Inferior parietal cortex (tissue), 1 donor: Measurements from ENCODE around the gene BANP.
"Not testable (repeated sequence)": the region's sequence is repeated elsewhere in the genome, so short reads cannot be mapped to it uniquely, and the experiment has no call there.

Experiments
- DNase-seq: peaks from one replicate; pipeline ENCODE4 v3.0.0-alpha.2; 2016; ENCODE audit errors: extremely low spot score

BANP gene

DNA sequence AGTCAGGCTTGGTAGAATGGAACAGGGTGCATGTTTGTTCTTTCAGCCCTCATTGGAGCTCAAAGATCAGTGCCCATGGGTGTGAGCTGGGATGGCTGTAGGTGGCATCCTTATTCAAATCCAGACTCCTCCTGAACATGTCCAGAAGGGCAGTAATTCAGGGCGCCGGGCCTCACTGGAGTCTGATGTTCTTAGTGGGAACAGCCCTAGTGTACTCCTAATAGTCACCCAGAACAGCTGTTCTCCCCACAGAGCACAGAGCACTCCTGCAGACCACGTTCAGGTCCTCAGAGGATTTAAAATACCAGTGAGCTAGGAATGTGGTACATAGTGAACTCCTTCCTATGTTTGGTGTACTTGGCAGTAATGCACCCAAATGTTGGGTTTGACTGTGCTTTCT lies 96.2 kb downstream of the BANP start:
- no peak for DNase-seq

DNA sequence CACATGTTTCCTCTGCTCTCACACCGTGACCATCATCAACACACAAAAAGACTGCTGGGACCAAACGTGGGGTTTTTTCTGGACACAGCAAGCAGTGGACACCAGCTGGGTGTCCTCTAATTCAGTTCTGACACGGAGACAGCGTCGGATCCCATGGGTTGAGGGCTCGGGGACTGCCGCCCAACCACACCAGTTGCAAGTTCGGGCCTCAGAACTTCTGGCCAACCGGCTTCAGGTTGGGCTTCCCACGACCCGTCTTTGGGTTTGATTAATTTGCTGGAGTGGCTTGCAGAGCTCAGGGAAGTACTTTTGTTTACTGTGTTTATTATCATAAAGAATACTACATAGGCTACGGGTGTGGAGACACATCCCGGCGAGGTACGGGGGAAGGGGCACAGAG lies 97.8 kb downstream of the BANP start:
- DNase-seq = no peak

DNA sequence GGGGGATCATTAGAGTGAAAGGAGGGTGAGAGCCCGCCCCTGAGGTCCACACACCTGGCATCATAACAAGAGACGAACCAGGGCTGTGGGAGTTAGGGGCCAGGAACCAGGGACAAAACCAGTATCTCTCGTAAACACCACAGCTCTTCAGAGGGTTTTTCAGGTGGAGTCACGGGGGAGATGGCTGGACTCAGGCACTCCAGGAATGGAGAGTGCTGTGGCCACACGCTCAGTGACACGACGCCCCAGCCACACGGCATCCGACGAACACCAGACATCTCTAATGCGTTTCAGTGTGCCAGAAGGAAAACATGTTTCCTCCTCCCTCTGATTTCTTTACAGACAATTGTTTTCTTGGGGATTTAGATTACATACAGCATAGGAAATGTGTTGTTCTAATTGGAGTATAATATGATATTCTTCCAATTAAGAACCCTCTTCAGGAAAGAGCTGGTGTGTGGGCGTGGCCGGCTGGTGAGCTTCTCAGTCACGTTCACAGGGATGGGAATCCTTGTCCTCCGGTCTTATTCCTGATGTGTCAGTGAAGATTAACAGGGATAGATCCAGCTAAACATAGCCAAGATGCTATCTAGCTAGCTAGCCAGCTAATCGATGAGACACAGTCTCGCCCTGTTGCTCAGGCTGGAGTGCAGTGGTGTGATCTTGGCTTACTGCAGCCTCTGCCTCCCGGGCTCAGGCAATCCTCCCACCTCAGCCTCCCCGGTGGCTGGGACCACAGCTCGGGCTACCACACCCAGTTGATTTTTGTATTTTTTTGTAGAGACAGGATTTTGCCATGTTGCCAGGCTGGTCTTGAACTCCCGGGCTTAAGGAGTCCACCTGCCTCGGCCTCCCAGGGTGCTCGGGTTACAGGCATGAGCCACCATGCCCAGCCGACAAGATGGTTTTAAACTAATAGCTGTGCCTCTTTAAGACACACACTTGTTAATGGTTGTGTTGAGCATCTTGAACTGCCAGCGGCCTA lies 98.6 kb downstream of the BANP start:
- DNase-seq = no peak

DNA sequence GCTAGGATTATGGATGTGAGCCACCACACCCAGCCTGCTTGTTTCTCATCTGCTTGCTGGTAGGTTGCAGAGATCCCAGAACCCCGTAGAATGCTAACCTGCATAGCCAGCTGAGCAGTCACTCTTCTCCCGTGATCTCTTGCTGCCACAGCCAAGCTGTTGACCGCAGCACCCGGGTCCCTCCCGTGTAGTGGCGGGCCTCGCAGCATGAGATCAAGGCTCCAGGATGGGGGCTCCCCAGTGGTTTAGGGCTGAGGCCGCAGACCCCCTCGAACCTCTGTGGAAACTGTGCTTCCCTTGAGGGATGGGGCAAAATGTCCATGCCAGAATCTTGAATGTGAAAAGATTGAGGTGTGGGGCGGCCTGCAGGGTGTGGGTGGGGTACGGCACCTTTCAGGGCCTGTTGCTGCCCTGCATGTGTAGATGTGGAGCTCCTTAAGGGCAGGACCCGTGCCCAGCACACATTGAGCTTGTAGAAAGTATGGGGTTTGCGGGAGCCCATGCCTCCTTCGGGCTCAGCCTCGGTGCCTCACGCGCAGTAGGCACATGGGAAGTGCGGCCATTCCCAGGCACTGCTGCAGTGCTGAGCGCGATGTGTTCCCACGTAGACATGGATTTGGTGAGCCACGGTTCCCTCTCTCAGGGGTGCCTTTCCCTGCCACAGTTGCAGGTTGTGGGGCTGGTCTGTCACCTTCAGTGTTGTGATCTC lies 99.9 kb downstream of the BANP start:
- DNase-seq = no peak

DNA sequence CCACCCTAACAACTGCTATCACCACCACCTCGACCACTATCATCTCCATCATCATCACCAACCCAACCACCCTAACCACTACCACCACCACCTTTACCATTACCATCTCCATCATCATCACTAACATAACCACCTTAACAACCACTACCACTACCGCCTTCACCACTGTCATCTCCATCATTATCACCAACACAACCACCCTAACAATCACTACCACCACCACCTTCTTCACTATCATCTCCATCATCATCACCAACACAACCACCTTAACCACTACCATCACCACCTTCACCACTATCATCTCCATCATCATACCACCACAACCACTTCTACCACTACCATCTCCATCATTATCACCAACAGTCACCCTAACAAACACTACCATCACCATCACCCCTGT lies 101.4 kb downstream of the BANP start:
- DNase-seq = no peak

DNA sequence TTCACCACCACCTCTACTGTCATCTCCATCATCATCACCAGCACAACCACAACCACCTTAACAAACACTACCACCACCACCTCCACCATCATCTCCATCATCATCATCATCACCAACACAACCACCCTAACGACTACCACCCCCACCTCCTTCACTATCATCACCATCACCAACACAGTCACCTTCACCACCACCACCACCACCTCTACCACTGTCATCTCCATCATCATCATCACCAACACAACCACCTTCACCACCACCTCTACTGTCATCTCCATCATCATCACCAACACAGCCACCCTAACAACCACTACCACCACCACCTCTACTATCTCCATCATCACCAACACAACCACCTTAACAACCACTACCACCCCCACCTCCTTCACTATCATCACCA lies 102.2 kb downstream of the BANP start:
- not testable (repeated sequence) for DNase-seq

DNA sequence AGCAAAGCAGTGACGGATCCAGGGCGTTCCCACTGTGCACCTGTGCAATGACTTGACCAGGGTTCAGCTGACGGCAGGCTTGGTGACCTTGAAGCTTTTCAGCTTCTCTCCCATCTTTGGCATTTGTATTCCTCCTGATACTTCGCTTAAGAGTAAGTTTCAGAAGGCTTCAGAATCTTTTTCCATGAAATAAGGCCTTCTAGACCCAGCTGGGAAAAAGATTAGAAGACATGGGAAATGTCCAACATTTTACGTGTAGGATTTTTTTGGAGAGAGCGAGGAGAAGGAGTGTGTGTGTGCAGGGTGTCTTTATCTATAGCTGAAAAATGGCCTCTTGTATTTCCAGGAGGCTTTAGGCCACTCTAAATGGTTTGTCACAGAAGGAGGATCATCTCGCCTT lies 104.1 kb downstream of the BANP start:
- DNase-seq = no peak

DNA sequence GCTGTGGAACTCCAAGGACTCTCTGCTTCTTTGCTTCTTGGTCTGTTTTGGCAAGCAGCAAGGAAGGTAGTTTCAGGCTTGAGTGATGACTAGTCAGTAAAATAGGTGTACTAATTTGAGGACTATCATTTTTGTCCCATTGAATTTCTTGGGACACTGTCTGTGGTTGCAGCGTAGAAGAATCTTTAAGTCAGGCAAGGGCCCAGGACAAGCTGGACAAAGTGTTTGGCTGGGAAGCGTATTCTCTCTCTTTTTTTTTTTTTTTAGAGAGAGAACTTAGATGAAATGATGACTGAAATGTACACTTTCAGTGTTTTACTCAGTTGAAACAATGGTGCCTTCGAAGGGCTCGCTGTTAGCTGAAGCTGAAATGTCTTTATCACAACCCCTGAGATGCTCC lies 105.0 kb downstream of the BANP start:
- DNase-seq = no peak

DNA sequence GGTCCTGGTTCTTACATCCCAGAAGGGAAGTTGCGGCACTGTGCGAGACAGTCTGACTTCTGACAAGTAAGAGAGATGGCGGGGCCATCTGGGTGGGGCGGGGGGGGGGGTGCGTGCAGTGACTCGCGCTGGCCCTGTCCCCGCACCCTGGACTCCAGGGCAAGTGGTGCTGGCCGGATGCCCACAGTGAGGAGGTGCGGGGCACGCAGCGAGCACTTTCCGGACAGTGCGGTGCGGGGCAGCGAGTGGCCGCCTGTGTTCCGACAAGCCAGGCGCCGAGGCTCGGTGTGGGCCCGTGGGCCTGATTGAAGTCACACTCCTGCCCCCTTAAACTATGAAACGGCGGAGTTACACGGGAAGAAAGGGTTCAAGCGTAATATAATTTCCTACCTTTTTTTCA lies 106.4 kb downstream of the BANP start:
- no peak for DNase-seq

DNA sequence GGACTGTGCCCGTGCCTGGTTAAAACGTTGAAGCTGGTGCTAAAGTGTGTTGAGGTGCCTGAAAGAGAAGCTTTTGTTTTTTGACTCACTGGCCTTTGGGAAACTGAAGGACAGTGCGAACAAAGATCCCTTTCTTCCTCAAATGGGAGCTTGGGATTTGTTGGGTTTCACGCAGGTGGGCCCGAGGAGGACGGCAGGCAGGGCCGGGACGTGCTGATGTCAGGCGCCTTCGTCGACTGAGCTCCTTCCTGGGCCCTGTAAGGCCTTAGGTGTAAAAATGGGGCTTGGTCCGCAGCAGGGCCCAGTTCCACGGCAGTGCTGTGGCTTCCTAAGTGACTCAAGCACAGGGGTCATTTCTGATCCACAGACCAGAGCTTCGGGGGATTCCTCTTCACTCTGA lies 106.9 kb downstream of the BANP start:
- DNase-seq = no peak

DNA sequence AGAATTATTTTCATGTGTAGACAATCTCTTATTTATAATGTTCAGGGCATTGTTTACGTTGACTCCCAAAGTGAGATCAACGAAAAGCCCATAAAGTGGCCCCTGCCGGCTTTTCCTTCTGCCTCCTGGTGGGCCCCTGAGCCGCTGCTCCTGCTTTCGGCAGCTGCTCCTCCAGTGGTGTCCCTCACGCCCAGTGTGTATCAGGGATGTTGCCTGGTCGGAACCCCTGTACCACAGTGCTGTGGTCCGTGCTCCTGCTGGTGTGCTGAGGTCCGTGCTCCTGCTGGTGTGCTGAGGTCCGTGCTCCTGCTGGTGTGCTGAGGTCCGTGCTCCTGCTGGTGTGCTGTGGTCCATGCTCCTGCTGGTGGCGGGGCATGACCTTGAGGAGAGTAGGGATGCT lies 107.6 kb downstream of the BANP start:
- DNase-seq = no peak

DNA sequence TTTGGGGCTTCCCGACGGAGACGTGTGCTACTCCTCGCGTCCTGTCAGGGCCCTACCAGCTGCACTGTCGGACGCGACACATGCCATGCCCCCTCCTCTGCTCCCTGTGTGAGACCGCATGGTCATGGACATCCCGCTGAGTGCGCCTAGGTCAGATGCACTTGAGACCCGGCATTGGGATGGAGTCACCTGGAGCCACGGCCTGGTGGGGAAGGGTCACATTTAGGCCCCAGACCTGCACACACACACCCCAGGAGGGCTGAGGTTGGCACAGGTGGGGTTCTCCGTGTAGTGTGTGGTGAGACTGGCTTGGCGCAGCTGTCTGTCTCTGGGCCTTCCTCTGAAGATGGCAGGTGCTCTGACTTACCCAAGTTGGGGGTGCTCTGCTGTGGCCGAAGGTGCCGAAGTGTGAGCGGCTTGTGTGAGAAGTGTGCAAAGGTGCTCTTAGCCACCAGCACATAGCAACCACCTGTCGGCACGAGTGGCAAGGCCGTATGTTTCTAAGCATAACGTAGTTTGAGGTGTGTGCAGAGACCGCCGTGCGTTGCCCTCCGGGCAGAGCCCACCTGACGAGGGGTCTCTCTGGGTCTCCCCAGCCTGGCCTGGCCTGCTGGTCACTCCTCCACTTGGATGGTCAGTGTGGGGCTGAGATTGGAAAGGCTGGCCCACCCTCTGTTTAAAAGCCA lies 108.6 kb downstream of the BANP start:
- no peak for DNase-seq

DNA sequence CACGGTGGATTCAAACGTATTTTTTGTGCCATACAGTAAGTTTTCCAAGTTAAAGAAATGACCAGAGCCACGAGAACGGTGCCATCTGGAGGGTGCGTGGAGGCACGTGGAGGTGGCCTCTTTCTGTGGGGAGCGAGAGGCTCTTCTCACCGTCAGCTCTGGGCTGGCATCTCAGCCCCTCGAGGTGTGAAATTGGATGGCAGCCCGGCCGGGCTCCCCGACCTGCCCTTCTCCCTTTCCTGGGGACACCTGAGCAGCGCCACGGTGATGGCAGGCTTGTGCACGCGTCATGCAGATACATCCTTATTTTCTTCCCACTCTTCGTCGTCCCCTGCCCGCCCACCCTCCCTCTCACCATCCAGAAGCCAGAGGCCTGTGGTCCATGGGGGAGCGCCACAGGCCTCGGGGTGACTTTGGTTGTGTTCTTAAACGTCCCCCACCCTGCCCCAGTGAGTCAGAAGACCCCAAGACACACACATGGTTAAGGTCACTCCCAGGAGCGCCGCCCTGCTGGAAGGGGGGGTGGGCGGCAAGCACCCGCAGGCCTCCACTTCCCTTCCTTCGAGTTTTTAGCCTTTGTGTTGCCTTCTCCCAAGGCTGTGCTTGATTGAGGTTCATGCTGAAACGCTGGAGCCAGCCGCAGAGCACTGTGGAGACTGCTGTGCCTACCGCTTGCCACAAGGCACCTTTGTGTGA lies 109.4 kb downstream of the BANP start:
- no peak for DNase-seq

DNA sequence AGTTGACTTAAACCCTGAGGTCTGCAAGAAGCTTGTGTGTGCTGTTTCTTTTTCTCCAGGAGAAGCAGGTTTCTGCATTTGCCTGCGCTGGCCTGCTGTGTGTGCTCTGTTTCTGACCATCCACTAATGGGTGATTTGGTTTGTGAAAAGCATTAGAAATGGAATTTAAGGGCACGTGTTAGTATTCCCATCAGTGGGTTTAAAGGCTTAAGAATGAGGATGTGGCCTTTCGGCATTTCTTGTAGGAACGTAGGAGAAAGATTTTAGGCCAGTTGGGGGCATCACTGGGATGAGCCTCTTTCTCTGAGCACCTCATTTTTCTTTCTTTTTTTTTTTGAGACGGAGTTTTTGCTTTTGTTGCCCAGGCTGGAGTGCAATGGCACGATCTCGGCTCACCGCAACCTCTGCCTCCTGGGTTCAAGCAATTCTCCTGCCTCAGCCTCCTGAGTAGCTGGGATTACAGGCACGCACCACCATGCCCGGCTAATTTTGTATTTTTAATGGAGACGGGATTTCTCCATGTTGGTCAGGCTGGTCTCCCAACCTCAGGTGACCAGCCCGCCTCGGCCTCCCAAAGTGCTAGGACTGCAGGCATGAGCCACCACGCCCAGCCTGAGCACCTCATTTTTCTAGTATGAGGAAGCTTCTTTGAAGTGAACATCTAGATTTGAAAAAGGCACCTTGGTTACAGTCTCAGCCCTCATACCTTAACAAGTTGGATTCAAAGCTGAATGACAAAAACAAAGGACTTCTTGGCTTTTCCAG lies 110.3 kb downstream of the BANP start:
- no peak for DNase-seq

DNA sequence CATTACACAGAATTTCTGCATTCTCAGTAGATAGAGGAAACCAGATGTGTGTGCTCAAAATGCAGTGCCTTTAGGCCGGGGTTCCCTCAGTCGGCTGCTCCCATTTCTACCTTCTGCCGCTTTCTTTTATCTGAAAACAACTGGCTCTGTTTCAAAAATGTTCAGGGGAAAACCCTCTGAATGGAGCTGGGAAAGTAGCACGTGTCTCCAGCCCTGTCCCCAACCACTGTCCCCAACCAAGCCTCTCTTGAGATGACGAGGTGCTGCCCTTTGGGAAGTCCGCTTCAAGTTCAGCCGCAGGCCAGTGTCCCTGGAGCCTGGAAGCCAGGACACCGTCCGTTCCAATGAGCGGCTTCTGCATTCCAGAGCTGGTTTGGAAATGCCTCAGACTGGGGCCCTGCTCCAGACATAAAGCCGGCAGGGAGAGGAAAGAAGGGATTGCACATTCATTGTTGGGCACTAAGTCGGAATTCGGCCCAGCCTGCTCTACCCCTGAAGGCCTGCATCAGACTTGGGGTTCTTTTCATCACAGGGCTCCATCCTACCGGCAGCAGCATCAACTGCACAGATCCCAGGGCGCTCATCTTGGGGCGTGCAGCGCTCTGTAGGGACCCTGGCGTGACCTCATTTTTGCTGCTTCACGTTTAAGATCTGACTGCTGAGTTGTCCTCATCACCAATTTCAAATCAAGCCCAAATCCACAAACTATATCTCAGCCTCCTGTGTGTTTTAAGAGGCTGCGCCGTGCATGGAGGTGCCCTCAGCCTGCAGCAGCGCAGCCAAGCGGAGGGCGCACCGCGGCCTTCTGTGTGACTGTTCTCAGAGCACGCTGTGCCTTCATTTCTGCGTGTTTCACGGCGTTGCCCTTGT lies 111.3 kb downstream of the BANP start:
- DNase-seq = no peak

DNA sequence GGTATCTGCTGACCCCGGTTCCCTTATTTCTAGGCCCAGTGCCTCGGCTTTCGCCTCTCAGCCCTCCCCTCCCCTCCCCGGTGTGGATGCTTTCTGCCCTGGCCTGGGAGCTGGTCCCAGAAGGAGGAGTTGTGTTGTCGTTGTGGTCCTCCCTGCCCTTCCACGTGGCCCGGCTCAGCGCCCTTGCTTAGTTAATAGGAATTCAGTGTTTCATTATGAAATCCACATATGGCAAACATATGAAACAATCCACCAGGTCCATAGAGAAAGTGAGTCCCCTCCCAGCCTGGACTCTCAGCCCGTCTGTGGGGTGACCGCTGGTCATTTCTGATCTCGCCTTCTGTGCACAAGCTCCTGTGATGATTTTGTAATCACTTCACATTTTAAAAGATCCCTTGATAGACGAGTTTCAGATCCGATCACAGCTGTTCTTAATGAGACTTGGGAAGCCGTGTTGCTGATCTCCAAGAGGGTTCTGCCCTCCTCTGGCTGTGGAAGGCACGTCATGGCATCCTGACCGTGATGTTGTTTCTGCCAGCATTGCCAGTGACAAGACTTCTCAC lies 112.1 kb downstream of the BANP start:
- DNase-seq = peak; percentile 32

DNA sequence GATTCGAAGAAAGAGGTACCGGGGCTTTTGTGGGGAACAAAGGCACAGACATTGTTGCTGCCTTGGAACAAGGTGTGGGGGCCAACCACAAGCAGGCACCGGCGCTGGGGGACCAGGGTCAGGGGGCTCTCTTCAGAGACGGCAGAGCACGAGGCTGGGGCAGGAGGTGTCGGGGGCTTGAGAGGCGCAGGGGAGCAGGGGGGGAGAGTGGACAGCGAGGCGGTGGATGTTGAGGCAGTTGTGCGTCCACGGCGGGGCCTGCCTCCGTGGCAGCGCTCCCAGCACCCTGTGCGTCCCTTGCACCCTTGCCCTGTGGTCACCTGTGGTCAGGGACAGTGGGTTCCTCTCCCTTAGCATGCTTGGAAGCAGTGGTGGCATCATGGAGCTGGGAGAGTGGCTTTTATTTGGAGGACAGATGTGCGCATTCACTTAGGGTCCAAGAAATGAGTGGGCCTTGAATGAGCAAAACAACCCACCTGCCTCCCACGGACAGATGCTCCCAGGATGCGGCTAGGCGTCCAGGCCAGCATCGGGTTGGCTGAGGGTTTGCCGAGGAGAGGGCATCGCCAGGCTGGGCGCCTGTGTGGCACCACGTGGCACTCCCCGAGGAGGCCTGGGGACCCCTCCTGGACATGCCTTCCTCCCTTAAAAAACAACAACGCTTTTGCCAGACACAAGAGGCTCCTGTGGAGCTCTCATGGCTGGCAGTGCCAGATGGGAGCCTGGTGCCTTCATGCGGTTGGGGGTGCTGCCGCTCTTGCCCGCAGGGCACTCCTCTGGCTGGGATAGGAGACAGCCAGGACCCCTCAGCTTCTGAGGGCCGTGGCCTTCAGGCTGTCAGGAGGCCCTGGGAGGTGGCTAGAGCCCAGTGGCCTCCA lies 113.0 kb downstream of the BANP start:
- DNase-seq = no peak

DNA sequence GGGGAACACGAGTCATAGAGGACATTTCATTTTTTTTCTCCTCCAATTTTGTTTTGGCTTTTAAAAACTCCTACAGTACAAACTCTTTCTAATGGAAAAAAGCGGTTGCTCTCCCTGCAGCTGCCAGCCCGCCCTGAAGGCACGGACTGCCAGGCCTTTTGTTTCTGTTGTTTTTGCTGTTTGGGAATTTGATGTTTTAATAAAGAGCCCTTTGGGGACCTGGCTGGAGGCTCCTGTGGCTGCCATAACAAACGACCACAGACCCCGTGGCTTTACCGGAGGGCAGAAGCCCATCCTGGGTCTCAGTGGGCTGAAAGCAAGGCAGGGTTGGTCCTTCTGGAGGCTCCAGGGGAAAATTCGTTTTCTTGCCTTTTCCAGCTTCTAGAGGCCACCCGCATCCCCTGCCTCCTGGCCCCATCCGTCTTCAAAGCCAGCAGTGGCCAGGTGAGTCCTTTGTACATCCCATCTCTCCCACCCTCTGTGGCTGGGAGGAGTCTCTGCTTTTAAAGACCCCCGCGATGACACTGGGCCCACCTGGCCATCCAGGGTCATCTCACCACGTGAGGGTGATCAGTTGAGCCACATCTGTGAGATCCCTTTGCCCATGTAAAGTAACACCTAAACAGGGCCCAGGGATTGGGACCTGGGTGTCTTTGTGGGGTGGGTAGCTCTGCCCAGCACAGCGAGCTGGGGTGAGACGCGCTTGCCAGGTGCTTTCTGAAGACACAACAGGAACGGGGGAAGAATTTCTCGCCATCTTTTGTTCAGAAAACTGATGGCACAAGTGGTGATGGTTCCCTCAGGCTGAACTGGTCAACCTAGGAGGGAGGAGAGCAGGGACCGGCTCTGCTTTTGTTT lies 113.9 kb downstream of the BANP start:
- DNase-seq = no peak
